A549 (cell line): ENCODE measurements around the gene ARHGAP4. TPM values are rescaled to one million over a fixed set of nuclear protein-coding genes. Genes with fewer than 3 reads are reported as not detected.

ENCODE experiments used
- ATAC-seq, 2 experiments: fragments of 200-7000 bp in 1 of 2; fragments of >200 bp in 1 of 2; cut with Nextera tagmentation in 1 of 2; cut with Tn5 transposase in 1 of 2; 3 replicates each; pipeline versions ENCODE4 v1.8.0 to v1.9.1; 2018 to 2020; ENCODE audit warnings: mild to moderate bottlenecking in 1 of 2, moderate library complexity in 1 of 2
- CTCF ChIA-PET: fragments of 300-600 bp; sonication (Branson Sonifier 250); formaldehyde crosslinking; extraction: SDS; loops from one replicate; lab custom pipeline; 2021; ENCODE audit warnings: antibody characterized with exemption, inconsistent platforms; lab: Yijun Ruan, JAX
- POLR2A ChIA-PET: fragments of 350-600 bp; formaldehyde crosslinking; extraction: SDS; loops from one replicate; lab custom pipeline; 2021; ENCODE audit warnings: antibody characterized with exemption, inconsistent platforms; lab: Yijun Ruan, JAX
- DNase-seq, 2 experiments: peaks; one replicate each; pipeline versions ENCODE4 v3.0.0 to v3.0.0-alpha.2; 2011 to 2016; ENCODE audit warnings: low read depth in 1 of 2, low spot score in 1 of 2
- FAIRE-seq: peaks from 2 replicates; lab custom pipeline; 2011; peaks lifted over from hg19 to GRCh38; lab: Jason Lieb, UNC
- H3K27ac ChIP-seq, 2 experiments: fragments of >200 bp; sonication (Bioruptor Twin); formaldehyde crosslinking; 3 replicates each; pipeline ENCODE4 v1.5.1; 2016 to 2017
- H3K4me1 ChIP-seq: fragments of >200 bp; sonication (Bioruptor Twin); formaldehyde crosslinking; 3 replicates; pipeline ENCODE4 v1.6.1; 2016
- H3K4me2 ChIP-seq: fragments of >200 bp; sonication (Bioruptor Twin); formaldehyde crosslinking; 3 replicates; pipeline ENCODE4 v1.6.1; 2016
- H3K4me3 ChIP-seq: fragments of >200 bp; sonication (Bioruptor Twin); formaldehyde crosslinking; 3 replicates; pipeline ENCODE4 v1.5.1; 2016
- H3K9me3 ChIP-seq: fragments of >200 bp; sonication (Bioruptor Twin); formaldehyde crosslinking; 3 replicates; pipeline ENCODE4 v1.6.1; 2016
- ATOH8 ChIP-seq: fragments of 250-450 bp; sonication (Bioruptor Pico); IDR thresholded peaks from 2 replicates; pipeline ENCODE4 v1.5.0; 2020; ENCODE audit warnings: low read depth, mild to moderate bottlenecking, moderate library complexity
- CBX8 ChIP-seq: fragments of 200-600 bp; sonication (generic); IDR thresholded peaks from 2 replicates; pipeline ENCODE4 v1.6.1; 2016
- CHD2 ChIP-seq: fragments of 150-350 bp; IDR thresholded peaks from 2 replicates; pipeline ENCODE4 v1.6.1; 2014; ENCODE audit warnings: low read length; ENCODE audit not compliant: partially characterized antibody
- CHD4 ChIP-seq: fragments of 200-600 bp; sonication (generic); IDR thresholded peaks from 2 replicates; pipeline ENCODE4 v1.6.1; 2016; ENCODE audit warnings: antibody characterized with exemption, mild to moderate bottlenecking, borderline replicate concordance
- EHF ChIP-seq: fragments of 250-450 bp; sonication (Bioruptor Pico); IDR thresholded peaks from 2 replicates; pipeline ENCODE4 v1.5.0; 2020; ENCODE audit warnings: mild to moderate bottlenecking
- EHMT2 ChIP-seq: fragments of 200-600 bp; sonication (generic); IDR thresholded peaks from 2 replicates; pipeline ENCODE4 v1.6.1; 2016; ENCODE audit warnings: antibody characterized with exemption, low read depth, mild to moderate bottlenecking, moderate library complexity
- HDAC2 ChIP-seq: fragments of 200-600 bp; sonication (generic); IDR thresholded peaks from 2 replicates; pipeline ENCODE4 v1.6.1; 2016
- HES2 ChIP-seq: fragments of >200 bp; sonication (Bioruptor Twin); formaldehyde crosslinking; IDR thresholded peaks from 2 replicates; pipeline ENCODE4 v1.6.1; 2016
- HOXA7 ChIP-seq: fragments of 250-450 bp; sonication (Bioruptor Pico); IDR thresholded peaks from 2 replicates; pipeline ENCODE4 v1.5.0; 2020; ENCODE audit warnings: mild to moderate bottlenecking, moderate library complexity
- MAX ChIP-seq: IDR thresholded peaks from 2 replicates; pipeline ENCODE4 v1.6.1; 2012
- NFE2L2 ChIP-seq: fragments of 150-350 bp; conservative IDR thresholded peaks from 2 replicates; pipeline ENCODE4 v1.6.1; 2014; ENCODE audit warnings: low read length
- NR3C1 ChIP-seq: fragments of >200 bp; sonication (Bioruptor Twin); formaldehyde crosslinking; IDR thresholded peaks from 3 replicates; pipeline ENCODE4 v1.6.1; 2017
- PBX3 ChIP-seq: IDR thresholded peaks from 2 replicates; pipeline ENCODE4 v1.6.1; 2012
- PHF8 ChIP-seq: fragments of 200-600 bp; sonication (generic); IDR thresholded peaks from 2 replicates; pipeline ENCODE4 v1.6.1; 2016; ENCODE audit warnings: low read depth, mild to moderate bottlenecking, antibody characterized with exemption, moderate library complexity, borderline replicate concordance
- POLR2AphosphoS2 ChIP-seq: conservative IDR thresholded peaks from 2 replicates; pipeline ENCODE4 v1.6.1; 2012; ENCODE audit warnings: low read length, improper control_type of control experiment, inconsistent platforms
- RAD21 ChIP-seq, 2 experiments: fragments of >200 bp in 1 of 2; sonication (Bioruptor Twin) in 1 of 2; formaldehyde crosslinking in 1 of 2; IDR thresholded peaks in 1 of 2; conservative IDR thresholded peaks in 1 of 2; 2 replicates in 1 of 2; 3 replicates in 1 of 2; pipeline ENCODE4 v1.6.1; 2012 to 2018; ENCODE audit warnings: inconsistent platforms in 1 of 2
- REST ChIP-seq: fragments of 200-600 bp; sonication (generic); IDR thresholded peaks from 2 replicates; pipeline ENCODE4 v1.6.1; 2016; ENCODE audit warnings: antibody characterized with exemption, mild to moderate bottlenecking, moderate library complexity
- RFX5 ChIP-seq: fragments of 450-650 bp; IDR thresholded peaks from 2 replicates; pipeline ENCODE4 v1.7.1; 2014; ENCODE audit warnings: antibody characterized with exemption, mild to moderate bottlenecking, moderate library complexity
- SMC3 ChIP-seq: fragments of >200 bp; sonication (Bioruptor Twin); formaldehyde crosslinking; IDR thresholded peaks from 3 replicates; pipeline ENCODE4 v1.6.1; 2018; ENCODE audit warnings: inconsistent platforms
- SREBF2 ChIP-seq: fragments of 450-650 bp; IDR thresholded peaks from 2 replicates; pipeline ENCODE4 v1.6.1; 2014; ENCODE audit warnings: mild to moderate bottlenecking, moderate library complexity
- TFCP2L1 ChIP-seq: fragments of 250-450 bp; sonication (Bioruptor Pico); IDR thresholded peaks from 2 replicates; pipeline ENCODE4 v1.5.0; 2021; ENCODE audit warnings: mild to moderate bottlenecking
- ZFP36 ChIP-seq: fragments of 450-650 bp; IDR thresholded peaks from 2 replicates; pipeline ENCODE4 v1.6.1; 2014; ENCODE audit warnings: borderline replicate concordance; ENCODE audit not compliant: partially characterized antibody
- ZNF302 ChIP-seq: fragments of 250-450 bp; sonication (Bioruptor Pico); IDR thresholded peaks from 2 replicates; pipeline ENCODE4 v1.9.0; 2021; ENCODE audit warnings: inconsistent platforms, mild to moderate bottlenecking, moderate library complexity
- WGBS: methylation state at CpG from one replicate; pipeline ENCODE4 v1.1.6; 2017; ENCODE audit errors: missing lambda C conversion rate; 5-methylcytosine and 5-hydroxymethylcytosine counted together
- polyA plus RNA-seq, 4 experiments: library from polyadenylated mRNA; depleted of rRNA in 3 of 4; stranded (reverse); fragments of >200 nt; fragmentation: RNase III in 1 of 4; extraction: RNeasy Plus Mini Kit Qiagen cat#74134 plus additional on column Dnase treatment in 1 of 4; gene quantifications; 2 replicates in 3 of 4; 3 replicates in 1 of 4; pipeline ENCODE4 v1.2.3, GENCODE V29; 2011 to 2017

Gene ARHGAP4
- polyA plus RNA-seq, 2 of the 4 experiments (the other 2 are of a cell fraction): 0.78 to 0.98 TPM

GRCh38 chrX:153966841-153967535 lies 40.9 kb upstream of the ARHGAP4 start (continued):
- TF ChIP-seq ZFP36 (no peak), RFX5 (no peak), RAD21 (conservative IDR thresholded peaks at IDR 0.05 in 1 of 2, IDR thresholded peaks at IDR 0.05 in 1 of 2) (no peak), CHD2 (no peak), CBX8 (no peak), TFCP2L1 (CRISPR knock-in tag) (no peak)

- ChIA-PET CTCF (interaction anchor here (0.9 to 4.5 kb wide), 4 partner anchors 13 to 357 kb away, joined by 3 to 36 read pairs (median 20); no protein-coding TSS in a partner anchor), POLR2A (interaction anchor here (1.5 kb wide), 1 partner anchor 38 kb away, joined by 4 read pairs; no protein-coding TSS in a partner anchor)
- no peak for ATAC-seq
- WGBS: 96% methylated on average over 9 of the region's 15 CpGs
- no peak for DNase-seq
- no peak for FAIRE-seq
- Histone ChIP-seq H3K4me1 (peaks cover 18% of the 10 kb centered on the region), H3K27ac (no peak overlapping the region), H3K4me3 (no peak overlapping the region), H3K9me3 (no peaks in the 10 kb centered on the region), H3K4me2 (no peak overlapping the region)
- no peak for TF ChIP-seq MAX
- TF ChIP-seq EHF (CRISPR knock-in tag): no peak
- TF ChIP-seq PHF8: no peak
- no peak for TF ChIP-seq SMC3
- no peak for TF ChIP-seq NR3C1
- TF ChIP-seq ATOH8: no peak
- no peak for TF ChIP-seq NFE2L2
- no peak for TF ChIP-seq HDAC2
- no peak for TF ChIP-seq SREBF2
- no peak for TF ChIP-seq ZNF302 (CRISPR knock-in tag)
- TF ChIP-seq EHMT2: no peak
- TF ChIP-seq HOXA7 (CRISPR knock-in tag): no peak
- no peak for TF ChIP-seq CHD4
- TF ChIP-seq TFCP2L1 (CRISPR knock-in tag): no peak
Measured at GRCh38 chrX:153966283-153966688, 40.2 kb upstream of the ARHGAP4 start.

- Histone ChIP-seq H3K4me2 (no peak overlapping the region), H3K4me1 (peaks cover 18% of the 10 kb centered on the region), H3K9me3 (no peaks in the 10 kb centered on the region), H3K4me3 (no peak overlapping the region), H3K27ac (no peak overlapping the region)
- CTCF ChIA-PET: interaction anchor here (1.4 to 5.5 kb wide), 3 partner anchors 12 to 48 kb away, joined by 6 to 47 read pairs (median 36); no protein-coding TSS in a partner anchor
- no peak for DNase-seq
- POLR2A ChIA-PET: no interaction called here
- WGBS: 93% methylated on average over 3 of the region's 5 CpGs
- no peak for FAIRE-seq
- no peak for ATAC-seq
- no peak for TF ChIP-seq POLR2AphosphoS2
- TF ChIP-seq EHMT2: no peak
- TF ChIP-seq REST: no peak
- TF ChIP-seq HES2: no peak
- TF ChIP-seq ATOH8: no peak
- no peak for TF ChIP-seq PBX3
Measured at GRCh38 chrX:153965406-153965805, 39.3 kb upstream of the ARHGAP4 start.
